ENCODE results near the gene MMP24OS.

DNA sequence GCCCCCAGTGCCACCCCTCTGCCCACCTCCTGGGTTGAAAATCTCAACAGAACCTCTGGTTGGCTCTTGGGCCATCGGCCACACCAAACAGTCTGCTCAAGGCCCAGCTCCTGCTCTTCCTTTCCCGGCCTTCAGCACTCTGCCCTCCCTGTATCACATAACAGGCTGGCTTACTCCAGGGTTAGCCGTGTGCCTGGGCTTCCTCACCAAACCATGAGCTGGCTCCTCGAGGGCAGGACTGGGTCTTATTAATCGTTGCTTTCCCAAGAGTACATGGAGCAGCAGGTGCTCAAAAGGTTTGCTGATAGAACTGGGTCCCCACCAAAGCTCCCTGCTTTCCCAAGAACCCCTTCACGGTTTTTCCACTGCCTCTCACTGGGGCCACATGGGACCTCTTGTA, 27.0 kb upstream of the MMP24OS start:
- TF ChIP-seq, protein P1, sequence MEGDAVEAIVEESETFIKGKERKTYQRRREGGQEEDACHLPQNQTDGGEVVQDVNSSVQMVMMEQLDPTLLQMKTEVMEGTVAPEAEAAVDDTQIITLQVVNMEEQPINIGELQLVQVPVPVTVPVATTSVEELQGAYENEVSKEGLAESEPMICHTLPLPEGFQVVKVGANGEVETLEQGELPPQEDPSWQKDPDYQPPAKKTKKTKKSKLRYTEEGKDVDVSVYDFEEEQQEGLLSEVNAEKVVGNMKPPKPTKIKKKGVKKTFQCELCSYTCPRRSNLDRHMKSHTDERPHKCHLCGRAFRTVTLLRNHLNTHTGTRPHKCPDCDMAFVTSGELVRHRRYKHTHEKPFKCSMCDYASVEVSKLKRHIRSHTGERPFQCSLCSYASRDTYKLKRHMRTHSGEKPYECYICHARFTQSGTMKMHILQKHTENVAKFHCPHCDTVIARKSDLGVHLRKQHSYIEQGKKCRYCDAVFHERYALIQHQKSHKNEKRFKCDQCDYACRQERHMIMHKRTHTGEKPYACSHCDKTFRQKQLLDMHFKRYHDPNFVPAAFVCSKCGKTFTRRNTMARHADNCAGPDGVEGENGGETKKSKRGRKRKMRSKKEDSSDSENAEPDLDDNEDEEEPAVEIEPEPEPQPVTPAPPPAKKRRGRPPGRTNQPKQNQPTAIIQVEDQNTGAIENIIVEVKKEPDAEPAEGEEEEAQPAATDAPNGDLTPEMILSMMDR (IDR thresholded peaks at IDR 0.05): no peak
- TF ChIP-seq POLR2A (IDR thresholded peaks at IDR 0.05): no peak
- TF ChIP-seq POLR2AphosphoS5 (IDR thresholded peaks at IDR 0.05): no peak
- TF ChIP-seq EP300 (IDR thresholded peaks at IDR 0.05): no peak
